Measurements from ENCODE around the gene WWOX. TPM values are rescaled to one million over a fixed set of nuclear protein-coding genes. Genes with fewer than 3 reads are reported as not detected.
"Not testable (repeated sequence)": the region's sequence is repeated elsewhere in the genome, so short reads cannot be mapped to it uniquely, and the experiment has no call there.

WWOX gene
- total and polyA plus RNA-seq, 2 of the 13 experiments (the other 11 are each of a cell fraction or from before 2014, with no cell fraction given), result 9.1 to 37.4 TPM

DNA sequence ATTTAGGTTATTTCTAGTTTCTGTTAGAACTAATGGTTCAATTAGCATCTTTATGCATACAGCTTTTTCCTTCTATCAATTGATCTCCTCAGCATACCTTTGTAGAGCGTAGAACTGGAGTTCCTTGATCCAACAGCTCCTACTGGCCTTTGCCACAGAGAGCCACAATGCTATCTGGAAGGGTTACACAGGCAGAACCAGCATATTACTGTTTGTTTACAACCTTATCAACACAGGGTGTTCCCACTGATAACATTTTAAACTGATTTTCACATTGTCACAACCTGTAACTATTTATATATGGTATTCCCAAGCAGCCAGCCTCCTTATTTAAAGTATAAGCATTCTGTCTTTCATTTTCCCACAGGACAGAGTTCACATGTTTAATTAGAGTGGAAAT, 1118.9 kb downstream of the WWOX start:
- no peak overlapping the region for H3K27ac ChIP-seq (ENCODE audit: extremely low read length, insufficient read depth, low read length)
- ChIA-PET CTCF (ENCODE audit: low intra/inter-chr PET ratio, low total read pairs) (no interaction called here), POLR2A (no interaction called here)
- H3K9me3 ChIP-seq (ENCODE audit: low read length), result no peaks in the 10 kb centered on the region
- DNase-seq (ENCODE audit: low spot score), result no peak
- no peak overlapping the region for H3K4me2 ChIP-seq (ENCODE audit: low read depth, low read length)
- H3K79me2 ChIP-seq (ENCODE audit: insufficient read depth, low read length), result no peaks in the 10 kb centered on the region
- H3K4me1 ChIP-seq (ENCODE audit: insufficient read depth, low read length), result no peaks in the 10 kb centered on the region
- TF ChIP-seq, protein P1, sequence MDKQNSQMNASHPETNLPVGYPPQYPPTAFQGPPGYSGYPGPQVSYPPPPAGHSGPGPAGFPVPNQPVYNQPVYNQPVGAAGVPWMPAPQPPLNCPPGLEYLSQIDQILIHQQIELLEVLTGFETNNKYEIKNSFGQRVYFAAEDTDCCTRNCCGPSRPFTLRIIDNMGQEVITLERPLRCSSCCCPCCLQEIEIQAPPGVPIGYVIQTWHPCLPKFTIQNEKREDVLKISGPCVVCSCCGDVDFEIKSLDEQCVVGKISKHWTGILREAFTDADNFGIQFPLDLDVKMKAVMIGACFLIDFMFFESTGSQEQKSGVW (CRISPR knock-in tag; IDR thresholded peaks at IDR 0.05; ENCODE audit: borderline replicate concordance), result no peak
- intact Hi-C loops (cut with micrococcal nuclease; ENCODE audit: unreplicated experiment), result no loop called here
- H3K36me3 ChIP-seq (replicated peaks in 1 of 2; ENCODE audit: control insufficient read depth in 1 of 2, insufficient read depth in 2 of 2, low read length in 2 of 2), result no peaks in the 10 kb centered on the region
- H3K27me3 ChIP-seq (ENCODE audit: control insufficient read depth in 1 of 2, insufficient read depth in 2 of 2, low read length in 2 of 2), result no peaks in the 10 kb centered on the region; a peak in 1 of 5 replicates
- no peak for ATAC-seq
- 5% methylated on average over 1 of the region's 1 CpG for WGBS (ENCODE audit: low lambda C conversion rate)
- no TSS peak for BruUV-seq (replicated peaks)
- no peak overlapping the region for H3K4me3 ChIP-seq (replicated peaks in 1 of 3; ENCODE audit: insufficient read depth in 1 of 3, low read depth in 2 of 3, low read length in 3 of 3)
- H2AFZ ChIP-seq (ENCODE audit: low read length), result no peak overlapping the region
- no peak overlapping the region for H3K9ac ChIP-seq (ENCODE audit: insufficient read depth, low read depth, low read length)
- no peak for FAIRE-seq
- no peaks in the 10 kb centered on the region for H4K20me1 ChIP-seq (ENCODE audit: insufficient read depth, low read length)
- in situ Hi-C loops (cut with HindIII; ENCODE audit: extremely low pct_ligation_motif_present, low pct_unique_long_range_greater_than_20kb), result no loop called here

DNA sequence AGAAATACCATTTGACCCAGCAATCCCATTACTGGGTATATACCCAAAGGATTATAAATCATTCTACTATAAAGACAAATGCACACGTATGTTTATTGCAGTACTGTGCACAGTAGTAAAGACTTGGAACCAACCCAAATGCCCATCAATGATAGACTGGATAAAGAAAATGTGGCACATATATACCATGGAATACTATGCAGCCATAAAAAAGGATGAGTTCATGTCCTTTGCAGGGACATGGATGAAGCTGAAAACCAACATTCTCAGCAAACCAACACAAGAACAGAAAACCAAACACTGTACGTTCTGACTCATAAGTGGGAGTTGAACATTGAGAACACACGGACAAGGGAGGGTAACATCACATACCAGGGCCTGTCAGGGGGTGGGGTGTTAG, 1126.5 kb downstream of the WWOX start:
- H3K36me3 ChIP-seq (replicated peaks in 1 of 2; ENCODE audit: control insufficient read depth in 1 of 2, insufficient read depth in 2 of 2, low read length in 2 of 2); H3K27me3 ChIP-seq (ENCODE audit: control insufficient read depth in 1 of 2, insufficient read depth in 2 of 2, low read length in 2 of 2); intact Hi-C loops (cut with micrococcal nuclease; ENCODE audit: unreplicated experiment); H4K20me1 ChIP-seq (ENCODE audit: insufficient read depth, low read length); POLR2A ChIA-PET; H3K27ac ChIP-seq (ENCODE audit: extremely low read length, insufficient read depth, low read length); H3K79me2 ChIP-seq (ENCODE audit: insufficient read depth, low read length); H3K4me1 ChIP-seq (ENCODE audit: insufficient read depth, low read length); BruUV-seq (replicated peaks); ATAC-seq; H2AFZ ChIP-seq (ENCODE audit: low read length); in situ Hi-C loops (cut with HindIII; ENCODE audit: extremely low pct_ligation_motif_present, low pct_unique_long_range_greater_than_20kb); DNase-seq (ENCODE audit: low spot score); H3K4me3 ChIP-seq (replicated peaks in 1 of 3; ENCODE audit: insufficient read depth in 1 of 3, low read depth in 2 of 3, low read length in 3 of 3); FAIRE-seq; H3K4me2 ChIP-seq (ENCODE audit: low read depth, low read length); H3K9me3 ChIP-seq (ENCODE audit: low read length); H3K9ac ChIP-seq (ENCODE audit: insufficient read depth, low read depth, low read length); CTCF ChIA-PET (ENCODE audit: low intra/inter-chr PET ratio, low total read pairs): not testable (repeated sequence)
- 37% methylated on average over 3 of the region's 3 CpGs for WGBS (ENCODE audit: low lambda C conversion rate)
